Lower lobe of right lung (tissue), 2 donors: ENCODE data around the gene TXNL1. TPM values are rescaled to one million over a fixed set of nuclear protein-coding genes. Genes with fewer than 3 reads are reported as not detected.
"Not testable (repeated sequence)": the region's sequence is repeated elsewhere in the genome, so short reads cannot be mapped to it uniquely, and the experiment has no call there.

Source experiments
- ATAC-seq, 2 donors: fragments of 200-7000 bp; cut with Tn5 transposase; one replicate each; pipeline ENCODE4 v1.9.1; 2020 to 2022; ENCODE audit warnings: mild to moderate bottlenecking in 2 of 2, moderate library complexity in 2 of 2
- DNase-seq: peaks from one replicate; pipeline ENCODE4 v3.0.0-alpha.2; 2020
- H3K27ac ChIP-seq: fragments of 200-600 bp; one replicate; pipeline ENCODE4 v1.8.0; 2022
- H3K27me3 ChIP-seq: fragments of 200-600 bp; one replicate; pipeline ENCODE4 v1.8.0; 2022; ENCODE audit warnings: low read depth
- H3K36me3 ChIP-seq: fragments of 200-600 bp; one replicate; pipeline ENCODE4 v1.8.0; 2022; ENCODE audit warnings: mild to moderate bottlenecking
- H3K4me1 ChIP-seq: fragments of 200-600 bp; one replicate; pipeline ENCODE4 v1.8.0; 2022
- H3K4me3 ChIP-seq: fragments of 200-600 bp; one replicate; pipeline ENCODE4 v1.8.0; 2022; ENCODE audit warnings: mild to moderate bottlenecking
- H3K9me3 ChIP-seq: fragments of 200-600 bp; one replicate; pipeline ENCODE4 v1.8.0; 2022
- intact Hi-C: fragments of 100-400 bp; cut with DNase I; formaldehyde crosslinking; loops from one replicate; pipeline ENCODE4 v1.11.0; 2022
- total RNA-seq: library from RNA; stranded (reverse); fragmentation: NEBNext Ultra II Directional; extraction: Animal tissue kit (Norgen Biotek cat#: 25700); gene quantifications from one replicate; pipeline ENCODE4 v1.2.1, GENCODE V29; 2021
- TF ChIP-seq, protein P1 (sequence below): fragments of 200-600 bp; IDR thresholded peaks from one replicate; pipeline ENCODE4 v1.8.0; 2022; ENCODE audit warnings: antibody characterized with exemption, mild to moderate bottlenecking
- donor health status: DM: no; HTN: yes; CAD: no; lungs with severe emphysema.

The TXNL1 gene
- total RNA-seq, 1 donor from 2014 or later: 53.0 TPM

DNA sequence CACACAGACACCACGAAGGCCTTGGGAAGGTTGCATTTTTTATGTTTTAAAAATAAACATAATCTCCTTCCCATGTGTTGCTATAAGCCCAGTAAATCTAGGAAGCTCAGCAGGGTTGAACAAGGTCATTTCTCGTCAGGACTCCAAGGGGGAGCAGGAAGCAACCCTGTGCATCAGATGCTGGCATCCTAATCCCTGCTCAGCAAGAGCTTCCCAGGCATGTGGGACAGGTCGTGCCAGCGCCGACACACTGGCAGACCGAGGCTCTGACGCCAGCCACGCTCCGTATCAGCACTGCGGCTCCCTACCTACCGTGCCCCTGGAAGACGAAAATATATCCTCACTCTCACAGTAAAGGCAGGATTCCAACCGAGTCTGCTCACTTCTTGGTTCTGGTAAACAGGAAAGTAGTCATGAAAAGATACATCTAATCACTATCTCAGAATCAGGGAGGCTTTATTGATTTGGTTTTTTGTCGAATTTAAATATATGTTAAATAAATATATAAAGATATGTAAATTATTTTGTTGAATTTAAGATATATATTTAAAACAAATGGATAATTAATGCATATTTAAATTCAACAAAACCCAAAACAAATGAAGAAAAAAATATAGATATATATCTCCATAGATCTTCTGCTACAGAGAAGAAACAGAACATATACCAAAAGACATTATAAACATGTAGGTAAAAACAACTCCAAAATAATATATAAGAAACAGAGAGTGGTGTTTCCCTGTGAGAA, 61.4 kb downstream of the TXNL1 start:
- TF ChIP-seq, protein P1, sequence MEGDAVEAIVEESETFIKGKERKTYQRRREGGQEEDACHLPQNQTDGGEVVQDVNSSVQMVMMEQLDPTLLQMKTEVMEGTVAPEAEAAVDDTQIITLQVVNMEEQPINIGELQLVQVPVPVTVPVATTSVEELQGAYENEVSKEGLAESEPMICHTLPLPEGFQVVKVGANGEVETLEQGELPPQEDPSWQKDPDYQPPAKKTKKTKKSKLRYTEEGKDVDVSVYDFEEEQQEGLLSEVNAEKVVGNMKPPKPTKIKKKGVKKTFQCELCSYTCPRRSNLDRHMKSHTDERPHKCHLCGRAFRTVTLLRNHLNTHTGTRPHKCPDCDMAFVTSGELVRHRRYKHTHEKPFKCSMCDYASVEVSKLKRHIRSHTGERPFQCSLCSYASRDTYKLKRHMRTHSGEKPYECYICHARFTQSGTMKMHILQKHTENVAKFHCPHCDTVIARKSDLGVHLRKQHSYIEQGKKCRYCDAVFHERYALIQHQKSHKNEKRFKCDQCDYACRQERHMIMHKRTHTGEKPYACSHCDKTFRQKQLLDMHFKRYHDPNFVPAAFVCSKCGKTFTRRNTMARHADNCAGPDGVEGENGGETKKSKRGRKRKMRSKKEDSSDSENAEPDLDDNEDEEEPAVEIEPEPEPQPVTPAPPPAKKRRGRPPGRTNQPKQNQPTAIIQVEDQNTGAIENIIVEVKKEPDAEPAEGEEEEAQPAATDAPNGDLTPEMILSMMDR: no peak
- Histone ChIP-seq H3K4me3 (no peak overlapping the region), H3K9me3 (no peaks in the 10 kb centered on the region), H3K27me3 (no peaks in the 10 kb centered on the region), H3K4me1 (peaks cover 28% of the 10 kb centered on the region), H3K27ac (no peak overlapping the region), H3K36me3 (no peaks in the 10 kb centered on the region)
- DNase-seq (no peak), ATAC-seq (no peak)
- intact Hi-C loops: loop anchor here (5.0 kb wide), 1 partner anchor 1160 kb away; no protein-coding TSS in a partner anchor

DNA sequence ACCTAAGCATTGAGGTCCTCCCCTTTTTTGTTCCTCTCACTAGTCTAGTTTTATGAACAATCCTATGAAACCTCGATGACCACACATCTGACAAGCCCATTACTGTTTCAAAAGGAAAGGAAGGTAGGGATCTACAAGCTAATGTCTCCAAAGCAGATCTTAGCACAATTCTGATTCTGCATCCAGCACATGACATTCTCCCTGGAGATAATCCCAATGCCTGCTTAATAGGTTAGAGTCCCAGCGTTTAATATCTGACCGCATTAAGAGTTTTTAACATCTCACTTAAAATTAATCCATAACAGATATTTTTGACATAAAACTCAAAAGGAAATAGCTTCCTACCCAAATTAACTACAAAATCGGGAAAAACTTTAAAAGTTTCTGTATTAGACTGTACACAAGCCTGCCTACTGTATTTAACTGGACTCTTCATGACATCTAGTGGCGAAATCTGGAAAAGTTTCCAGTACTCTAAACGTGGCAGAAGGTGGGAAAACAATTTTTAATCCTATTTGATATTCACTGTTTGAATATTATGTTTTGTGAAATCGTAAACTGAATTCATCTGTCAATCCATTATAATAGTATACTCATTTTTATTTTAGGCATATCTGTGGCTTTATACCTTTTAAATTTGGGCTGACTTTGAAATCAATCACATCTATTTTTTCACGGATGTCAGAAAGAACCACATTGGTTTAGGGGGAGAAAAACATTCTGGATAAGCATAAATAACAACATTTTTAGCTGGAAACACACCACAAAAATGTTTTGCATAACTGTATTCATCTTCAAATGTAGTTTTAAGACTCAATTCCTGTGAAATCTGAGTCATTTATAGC, 62.4 kb downstream of the TXNL1 start:
- intact Hi-C loops: loop anchor here (5.0 kb wide), 1 partner anchor 1159 kb away; no protein-coding TSS in a partner anchor
- no peak overlapping the region for H3K4me3 ChIP-seq
- ATAC-seq: peak; percentile 74 to 92
- H3K27me3 ChIP-seq: no peaks in the 10 kb centered on the region
- TF ChIP-seq, protein P1: peak; percentile 76
- no peaks in the 10 kb centered on the region for H3K9me3 ChIP-seq
- H3K27ac ChIP-seq: no peak overlapping the region
- DNase-seq: no peak
- peaks cover 34% of the 10 kb centered on the region for H3K4me1 ChIP-seq
- H3K36me3 ChIP-seq: no peaks in the 10 kb centered on the region

DNA sequence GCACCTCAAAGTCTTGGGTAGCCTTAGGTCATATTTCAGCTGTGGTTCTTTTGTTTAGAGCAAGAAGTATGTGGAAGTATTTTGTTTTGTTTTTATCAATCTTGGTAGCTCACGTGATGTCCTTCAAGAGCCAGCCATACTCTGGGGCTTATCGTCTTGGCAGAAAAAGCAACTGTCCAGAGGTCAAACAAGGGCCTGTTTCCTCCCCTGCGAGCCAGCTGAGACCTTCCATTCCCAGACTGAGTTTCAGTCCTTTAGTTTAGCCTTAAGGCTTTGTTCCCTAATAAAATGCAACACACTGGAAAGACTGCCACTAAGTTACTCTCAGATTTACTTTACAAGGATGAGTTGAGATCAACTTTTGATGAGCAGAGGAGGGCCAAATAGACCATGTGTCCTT, 63.5 kb downstream of the TXNL1 start:
- ATAC-seq: peak; percentile 53 to 69

DNA sequence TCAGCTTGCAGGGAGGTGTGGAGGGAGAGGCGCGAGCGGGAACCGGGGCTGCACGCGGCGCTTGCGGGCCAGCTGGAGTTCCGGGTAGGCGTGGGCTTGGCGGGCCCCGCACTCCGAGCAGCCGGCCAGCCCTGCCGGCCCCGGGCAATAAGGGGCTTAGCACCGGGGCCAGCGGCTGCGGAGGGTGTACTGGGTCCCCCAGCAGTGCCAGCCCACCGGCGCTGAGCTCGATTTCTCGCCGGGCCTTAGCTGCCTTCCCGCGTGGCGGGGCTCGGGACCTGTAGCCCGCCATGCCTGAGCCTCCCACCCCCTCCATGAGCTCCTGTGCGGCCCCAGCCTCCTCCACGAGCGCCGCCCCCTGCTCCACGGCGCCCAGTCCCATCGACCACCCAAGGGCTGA, 66.1 kb downstream of the TXNL1 start:
- H3K36me3 ChIP-seq, H3K9me3 ChIP-seq, H3K27me3 ChIP-seq, H3K27ac ChIP-seq, DNase-seq, ATAC-seq, H3K4me3 ChIP-seq, intact Hi-C loops: not testable (repeated sequence)
- H3K4me1 ChIP-seq: peaks cover 47% of the 10 kb centered on the region

More for the DNA sequence above, 63.5 kb downstream of the TXNL1 start:
- Histone ChIP-seq H3K9me3 (no peaks in the 10 kb centered on the region), H3K27ac (peak overlapping the region; percentile 27), H3K36me3 (no peaks in the 10 kb centered on the region), H3K27me3 (no peaks in the 10 kb centered on the region), H3K4me3 (no peak overlapping the region), H3K4me1 (peaks cover 45% of the 10 kb centered on the region)
- intact Hi-C loops: loop anchor here (5.0 kb wide), 1 partner anchor 1158 kb away; no protein-coding TSS in a partner anchor
- TF ChIP-seq, protein P1: no peak
- no peak for DNase-seq

DNA sequence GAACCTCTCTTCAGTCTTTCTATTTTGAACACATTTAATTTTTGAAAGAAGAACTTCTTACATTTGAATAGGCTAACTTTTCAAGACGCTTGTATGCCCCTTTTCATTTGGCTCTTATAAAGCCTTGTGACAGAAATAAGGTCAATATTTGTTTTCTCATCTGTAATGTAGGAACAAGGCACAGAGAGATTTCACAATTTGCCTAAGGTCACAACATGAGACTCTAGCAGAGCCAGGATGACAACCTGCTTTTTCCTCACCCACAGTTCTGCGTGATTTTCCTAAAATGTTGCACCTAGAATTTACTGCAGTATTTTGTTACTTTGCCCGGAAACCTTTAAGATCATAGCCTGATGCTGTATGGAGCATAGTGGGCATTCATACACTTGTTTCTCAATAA, 67.4 kb downstream of the TXNL1 start:
- DNase-seq (no peak), ATAC-seq (peak in 1 of 2 donors; percentile 37)
- H3K9me3 ChIP-seq: no peaks in the 10 kb centered on the region
- H3K36me3 ChIP-seq: no peaks in the 10 kb centered on the region
- no peak overlapping the region for H3K27ac ChIP-seq
- no peaks in the 10 kb centered on the region for H3K27me3 ChIP-seq
- intact Hi-C loops: no loop called here
- TF ChIP-seq, protein P1: no peak
- H3K4me1 ChIP-seq: peaks cover 41% of the 10 kb centered on the region
- no peak overlapping the region for H3K4me3 ChIP-seq
